ENCODE results near the gene TTLL5. TPM values are rescaled to one million over a fixed set of nuclear protein-coding genes. Genes with fewer than 3 reads are reported as not detected.

The TTLL5 gene
- polyA plus RNA-seq, 1 of the 3 experiments (the other 2 are of a cell fraction) = 9.6 TPM

DNA sequence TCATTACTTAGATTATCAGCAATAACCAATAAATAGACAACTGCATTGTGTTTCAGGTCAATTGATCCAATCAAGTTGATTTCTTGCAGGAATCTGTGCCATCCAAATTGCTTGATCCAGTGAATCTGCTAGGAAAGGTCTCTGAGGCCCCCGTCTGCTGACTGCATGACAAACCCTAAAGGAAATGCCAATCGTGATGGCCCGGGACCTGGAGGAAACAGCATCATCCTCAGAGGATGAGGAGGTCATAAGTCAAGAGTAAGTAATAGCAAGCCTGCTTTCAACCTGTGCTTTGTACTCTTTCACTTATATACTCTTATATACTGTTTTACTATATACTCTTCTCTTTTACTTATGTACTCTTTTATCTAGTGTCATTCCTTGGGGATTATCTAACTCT, 1.9 kb downstream of the TTLL5 start:
- no peak overlapping the region for H3K27ac ChIP-seq (ENCODE audit: low read depth in 2 of 2, low read length in 1 of 2)
- 0 out of 2 replicates have a peak overlapping the region, but pooled peaks have one; percentile 83 for H3K4me2 ChIP-seq
- TF ChIP-seq PBX3 (IDR thresholded peaks at IDR 0.05) (no peak), POLR2AphosphoS5 (IDR thresholded peaks at IDR 0.05; ENCODE audit: low read depth, low read length) (no peak), FOXJ3 (CRISPR knock-in tag; IDR thresholded peaks at IDR 0.05) (no peak), MEF2A (IDR thresholded peaks at IDR 0.05; ENCODE audit: borderline replicate concordance, low read depth) (no peak), RXRA (IDR thresholded peaks at IDR 0.05; ENCODE audit: borderline replicate concordance, low read depth) (no peak), IRF3 (IDR thresholded peaks at IDR 0.05; ENCODE audit: low read depth, low read length) (no peak), USF2 (IDR thresholded peaks at IDR 0.05; ENCODE audit: borderline replicate concordance, low read depth, low read length) (no peak), MXI1 (IDR thresholded peaks at IDR 0.05; ENCODE audit: low read depth, low read length) (no peak), SMC3 (IDR thresholded peaks at IDR 0.05; ENCODE audit: low read depth, low read length) (no peak)
- peaks cover 25% of the 10 kb centered on the region for H3K79me2 ChIP-seq (ENCODE audit: insufficient read depth)
- ChIA-PET POLR2A (no interaction called here), CTCF (interaction anchor here (0.9 to 2.3 kb wide), 5 partner anchors 9 to 320 kb away, joined by 4 to 15 read pairs (median 4); partner anchors contain the start of gene FLVCR2)
- no peaks in the 10 kb centered on the region for H4K20me1 ChIP-seq (ENCODE audit: insufficient read depth)
- peaks cover 14 to 27% of the 10 kb centered on the region in 2 experiments for H3K36me3 ChIP-seq (replicated peaks in 1 of 2; ENCODE audit: control insufficient read depth in 1 of 2, insufficient read depth in 2 of 2, low read length in 1 of 2)
- no peak for DNase-seq
- H3K9me2 ChIP-seq = no peaks in the 10 kb centered on the region
- H3K4me1 ChIP-seq (ENCODE audit: control insufficient read depth in 1 of 2, insufficient read depth in 2 of 2, low read depth in 1 of 2, low read length in 1 of 2) = peaks cover 0 to 9% of the 10 kb centered on the region in 2 experiments; a peak in 2 of 4 replicates
- no peak overlapping the region for H3K9ac ChIP-seq
- no peaks in the 10 kb centered on the region for H3K27me3 ChIP-seq (ENCODE audit: insufficient read depth)
- no peak overlapping the region for H2AFZ ChIP-seq (ENCODE audit: low read depth)
- H3K4me3 ChIP-seq (ENCODE audit: low read depth in 2 of 2, low read length in 1 of 2) = no peak overlapping the region
- H3F3A ChIP-seq (replicated peaks; ENCODE audit: insufficient read depth) = no peaks in the 10 kb centered on the region
- WGBS (ENCODE audit: low lambda C conversion rate) = 81% methylated on average over 3 of the region's 3 CpGs
- no peaks in the 10 kb centered on the region for H3K9me3 ChIP-seq

- Histone ChIP-seq H4K20me1 (ENCODE audit: insufficient read depth) (no peaks in the 10 kb centered on the region), H3K79me2 (ENCODE audit: insufficient read depth) (peaks cover 13% of the 10 kb centered on the region), H3K4me1 (ENCODE audit: control insufficient read depth in 1 of 2, insufficient read depth in 2 of 2, low read depth in 1 of 2, low read length in 1 of 2) (peaks cover 0 to 3% of the 10 kb centered on the region in 2 experiments; a peak in 2 of 4 replicates), H3F3A (replicated peaks; ENCODE audit: insufficient read depth) (no peaks in the 10 kb centered on the region), H3K9me2 (no peaks in the 10 kb centered on the region), H3K27ac (ENCODE audit: low read depth in 2 of 2, low read length in 1 of 2) (no peak overlapping the region), H3K27me3 (ENCODE audit: insufficient read depth) (no peaks in the 10 kb centered on the region), H3K4me3 (ENCODE audit: low read depth in 2 of 2, low read length in 1 of 2) (no peak overlapping the region), H3K36me3 (replicated peaks in 1 of 2; ENCODE audit: control insufficient read depth in 1 of 2, insufficient read depth in 2 of 2, low read length in 1 of 2) (peaks cover 36 to 61% of the 10 kb centered on the region in 2 experiments), H3K9me3 (no peaks in the 10 kb centered on the region), H2AFZ (ENCODE audit: low read depth) (no peak overlapping the region), H3K9ac (no peak overlapping the region), H3K4me2 (no peak overlapping the region)
- DNase-seq = no peak
- 90% methylated on average over 2 of the region's 2 CpGs for WGBS (ENCODE audit: low lambda C conversion rate)
- POLR2A ChIA-PET = interaction anchor here (0.5 kb wide), 1 partner anchor 319 kb away, joined by 3 read pairs; no protein-coding TSS in a partner anchor
- CTCF ChIA-PET = interaction anchor here (0.6 to 2.0 kb wide), 3 partner anchors 13 to 90 kb away, joined by 4 to 8 read pairs (median 4); no protein-coding TSS in a partner anchor
- no peak for TF ChIP-seq TAF1 (IDR thresholded peaks at IDR 0.05; ENCODE audit: borderline replicate concordance, low read depth, low read length)
- TF ChIP-seq TEAD4 (IDR thresholded peaks at IDR 0.05; ENCODE audit: borderline replicate concordance, insufficient read depth) = no peak
- TF ChIP-seq NFIC (IDR thresholded peaks at IDR 0.05; ENCODE audit: borderline replicate concordance) = no peak
- TF ChIP-seq POLR2AphosphoS5 (IDR thresholded peaks at IDR 0.05; ENCODE audit: low read depth, low read length) = no peak
- TF ChIP-seq RXRA (IDR thresholded peaks at IDR 0.05; ENCODE audit: borderline replicate concordance, low read depth) = no peak
- no peak for TF ChIP-seq SMC3 (IDR thresholded peaks at IDR 0.05; ENCODE audit: low read depth, low read length)
- TF ChIP-seq ELF1 (IDR thresholded peaks at IDR 0.05) = no peak
These were observed 6.2 kb downstream of the TTLL5 start for GRCh38 chr14:75667099-75667765.

Data from SK-N-SH (cell line).